NCI-H460 (cell line): ENCODE measurements around the gene ACE. TPM values are rescaled to one million over a fixed set of nuclear protein-coding genes. Genes with fewer than 3 reads are reported as not detected.

Source experiments
- DNase-seq: peaks from one replicate; pipeline ENCODE4 v3.0.0-alpha.2; 2016; ENCODE audit warnings: low read depth; ENCODE audit errors: extremely low read depth
- polyA plus RNA-seq: library from polyadenylated mRNA; depleted of rRNA; stranded (reverse); fragments of >200 nt; gene quantifications from 2 replicates; pipeline ENCODE4 v1.2.3, GENCODE V29; 2014; cell fraction: nucleus; rRNA removed
- total RNA-seq: library from RNA; depleted of rRNA; stranded (reverse); fragments of >200 nt; shearing (Covaris generic); gene quantifications from 2 replicates; pipeline ENCODE4 v1.2.3, GENCODE V29; 2014; rRNA removed

ACE gene
- 0.22 TPM in 1 of 2 replicates, not detected in the other for total RNA-seq
- not detected in 2 replicates for polyA plus RNA-seq

GRCh38 chr17:63476854-63477479 is at the start of gene ACE:
ACE (plus strand) TSS chr17:63477061; CDS start chr17:63477095, 34 bp downstream.
- DNase-seq: no peak

- DNase-seq: no peak
Observed at GRCh38 chr17:63429766-63430165, 47.1 kb upstream of the ACE start.

GRCh38 chr17:63430223-63430622 is 46.6 kb upstream of the ACE start:
- no peak for DNase-seq

GRCh38 chr17:63431618-63431938 is 45.3 kb upstream of the ACE start:
- DNase-seq: no peak

- DNase-seq: no peak
Observed at GRCh38 chr17:63431939-63432804, 44.7 kb upstream of the ACE start.

GRCh38 chr17:63433746-63434591 is 42.9 kb upstream of the ACE start:
- DNase-seq: no peak

- DNase-seq: no peak
Observed at GRCh38 chr17:63434951-63435571, 41.8 kb upstream of the ACE start.

- DNase-seq: no peak
Observed at GRCh38 chr17:63435681-63436522, 41.0 kb upstream of the ACE start.

- DNase-seq: no peak
Observed at GRCh38 chr17:63436523-63437110, 40.2 kb upstream of the ACE start.

GRCh38 chr17:63437287-63438091 is 39.4 kb upstream of the ACE start:
- DNase-seq: no peak

GRCh38 chr17:63438092-63439051 is 38.5 kb upstream of the ACE start:
- DNase-seq: no peak

- no peak for DNase-seq
Observed at GRCh38 chr17:63439687-63440086, 37.2 kb upstream of the ACE start.

GRCh38 chr17:63440127-63440769 is 36.6 kb upstream of the ACE start:
- DNase-seq: no peak

- DNase-seq: no peak
Observed at GRCh38 chr17:63440770-63441335, 36.0 kb upstream of the ACE start.

GRCh38 chr17:63441654-63442053 is 35.2 kb upstream of the ACE start:
- no peak for DNase-seq

- no peak for DNase-seq
Observed at GRCh38 chr17:63442074-63442473, 34.8 kb upstream of the ACE start.
